HCT116 (cell line): ENCODE measurements around the gene MTFP1. TPM values are rescaled to one million over a fixed set of nuclear protein-coding genes. Genes with fewer than 3 reads are reported as not detected.

Source experiments
- ATAC-seq: fragments of 200-7000 bp; cut with Tn5 transposase; 2 replicates; pipeline ENCODE4 v1.9.1; 2020; ENCODE audit warnings: mild to moderate bottlenecking, moderate library complexity
- BruUV-seq: library from RNA; stranded (reverse); fragments of 400-500 nt; replicated peaks from 2 replicates; lab custom pipeline; 2021; lab: Mats Ljungman, UMichigan
- CTCF ChIA-PET: fragments of 300-600 bp; sonication (Branson Sonifier 250); formaldehyde crosslinking; loops from one replicate; lab custom pipeline; 2021; ENCODE audit warnings: antibody characterized with exemption; lab: Charles Lee
- POLR2A ChIA-PET: fragments of 300-600, 350-600 bp; sonication (Branson Sonifier 250); formaldehyde crosslinking; loops from one replicate; lab custom pipeline; 2021; ENCODE audit warnings: antibody characterized with exemption; lab: Charles Lee
- RAD21 ChIA-PET, 2 experiments: fragments of 300-600 bp; sonication (Branson Sonifier 250); formaldehyde crosslinking; loops; one replicate each; lab custom pipeline; 2023; ENCODE audit warnings: low total read pairs in 2 of 2; ENCODE audit not compliant: uncharacterized antibody in 2 of 2, unreplicated experiment in 2 of 2, low non-redundant PET in 1 of 2; lab: Charles Lee
- DNase-seq: peaks from one replicate; pipeline ENCODE4 v3.0.0-alpha.2; 2010; ENCODE audit warnings: low read depth, low spot score
- H2AFZ ChIP-seq: fragments of 200-600 bp; shearing (Covaris generic), sonication (generic); 2 replicates; pipeline ENCODE4 v1.6.1; 2017; ENCODE audit warnings: low read depth, mixed run types, mixed read lengths, antibody characterized with exemption, low read length; ENCODE audit not compliant: poor library complexity, severe bottlenecking
- H3K27ac ChIP-seq: 2 replicates; pipeline ENCODE4 v1.5.1; 2012; ENCODE audit warnings: low read depth, low read length
- H3K27me3 ChIP-seq: fragments of 200-600 bp; sonication (generic); 2 replicates; pipeline ENCODE4 v1.6.1; 2016; ENCODE audit warnings: mixed run types, low read length, mixed read lengths; ENCODE audit not compliant: insufficient read depth
- H3K36me3 ChIP-seq, 2 experiments: fragments of 200-500 bp in 1 of 2; fragments of 200-600 bp in 1 of 2; sonication (Bioruptor generic) in 1 of 2; sonication (generic) in 1 of 2; 2 replicates each; pipeline versions ENCODE4 v1.5.1 to v1.6.1; 2014 to 2016; ENCODE audit warnings: low read length in 2 of 2, inconsistent platforms in 1 of 2, mixed read lengths in 1 of 2, mixed run types in 1 of 2; ENCODE audit not compliant: insufficient read depth in 2 of 2, control insufficient read depth in 1 of 2
- H3K4me1 ChIP-seq, 2 experiments: fragments of 200-600 bp in 1 of 2; sonication (generic) in 1 of 2; 2 replicates each; pipeline versions ENCODE4 v1.5.1 to v1.6.1; 2012 to 2017; ENCODE audit warnings: low read length in 2 of 2, inconsistent platforms in 1 of 2, mild to moderate bottlenecking in 1 of 2, mixed read lengths in 1 of 2, mixed run types in 1 of 2, moderate library complexity in 1 of 2; ENCODE audit not compliant: insufficient read depth in 2 of 2, control insufficient read depth in 1 of 2
- H3K4me2 ChIP-seq: fragments of 200-600 bp; sonication (generic); 2 replicates; pipeline ENCODE4 v1.6.1; 2017; ENCODE audit warnings: mixed run types, low read length, mixed read lengths
- H3K4me3 ChIP-seq, 2 experiments: fragments of 200-600 bp in 1 of 2; sonication (generic) in 1 of 2; replicated peaks in 1 of 2; 2 replicates each; pipeline ENCODE4 v1.5.1; 2011 to 2016; ENCODE audit warnings: low read length in 2 of 2, control low read depth in 1 of 2, low read depth in 1 of 2, mild to moderate bottlenecking in 1 of 2, mixed read lengths in 1 of 2, mixed run types in 1 of 2
- H3K79me2 ChIP-seq: fragments of 200-600 bp; sonication (generic); 2 replicates; pipeline ENCODE4 v1.6.1; 2017; ENCODE audit warnings: mild to moderate bottlenecking, mixed run types, low read length, moderate library complexity, mixed read lengths; ENCODE audit not compliant: insufficient read depth
- H3K9ac ChIP-seq: fragments of 200-600 bp; sonication (generic); 2 replicates; pipeline ENCODE4 v1.6.1; 2016; ENCODE audit warnings: low read length, mixed read lengths
- H3K9me2 ChIP-seq: fragments of 200-600 bp; sonication (generic), shearing (Covaris generic); 2 replicates; pipeline ENCODE4 v1.6.1; 2017; ENCODE audit warnings: mixed run types, mild to moderate bottlenecking, moderate library complexity; ENCODE audit not compliant: insufficient read depth
- H3K9me3 ChIP-seq, 2 experiments: fragments of 200-500 bp in 1 of 2; fragments of 200-600 bp in 1 of 2; sonication (Bioruptor generic) in 1 of 2; sonication (generic) in 1 of 2; 2 replicates each; pipeline ENCODE4 v1.6.1; 2014 to 2017; ENCODE audit warnings: low read length in 2 of 2, mixed read lengths in 2 of 2, inconsistent platforms in 1 of 2, low read depth in 1 of 2, mild to moderate bottlenecking in 1 of 2, mixed run types in 1 of 2, moderate library complexity in 1 of 2; ENCODE audit not compliant: control insufficient read depth in 1 of 2, insufficient read depth in 1 of 2
- H4K20me1 ChIP-seq: fragments of 200-600 bp; sonication (generic), shearing (Covaris generic); 2 replicates; pipeline ENCODE4 v1.6.1; 2017; ENCODE audit warnings: mixed run types, mild to moderate bottlenecking, moderate library complexity; ENCODE audit not compliant: insufficient read depth
- CBX3 ChIP-seq: IDR thresholded peaks from 2 replicates; pipeline ENCODE4 v1.6.1; 2012; ENCODE audit warnings: low read depth
- CEBPB ChIP-seq: IDR thresholded peaks from 2 replicates; pipeline ENCODE4 v1.6.1; 2012; ENCODE audit warnings: low read depth
- EGR1 ChIP-seq: IDR thresholded peaks from 2 replicates; pipeline ENCODE4 v1.6.1; 2012; ENCODE audit warnings: low read depth
- ELF1 ChIP-seq: IDR thresholded peaks from 2 replicates; pipeline ENCODE4 v1.6.1; 2012; ENCODE audit warnings: low read depth, borderline replicate concordance
- EZH2 ChIP-seq: fragments of 200-600 bp; sonication (generic); IDR thresholded peaks from 2 replicates; pipeline ENCODE4 v1.6.1; 2017; ENCODE audit warnings: antibody characterized with exemption, mixed run types
- EZH2phosphoT487 ChIP-seq: fragments of 200-600 bp; IDR thresholded peaks from 2 replicates; pipeline ENCODE4 v1.6.1; 2018; ENCODE audit warnings: antibody characterized with exemption, borderline replicate concordance
- FOSL1 ChIP-seq: IDR thresholded peaks from 2 replicates; pipeline ENCODE4 v1.6.1; 2012; ENCODE audit warnings: low read depth
- POLR2A ChIP-seq: IDR thresholded peaks from 2 replicates; pipeline ENCODE4 v1.7.0; 2011; ENCODE audit warnings: borderline replicate concordance; ENCODE audit not compliant: insufficient read depth, insufficient read length; ENCODE audit errors: extremely low read depth
- POLR2AphosphoS5 ChIP-seq: IDR thresholded peaks from 2 replicates; pipeline ENCODE4 v1.6.1; 2011; ENCODE audit warnings: mild to moderate bottlenecking, low read depth, low read length, moderate library complexity
- RAD21 ChIP-seq: IDR thresholded peaks from 2 replicates; pipeline ENCODE4 v1.6.1; 2012; ENCODE audit warnings: low read depth, mild to moderate bottlenecking
- SIN3A ChIP-seq: IDR thresholded peaks from 2 replicates; pipeline ENCODE4 v1.6.1; 2012; ENCODE audit warnings: low read depth
- SP1 ChIP-seq: IDR thresholded peaks from 2 replicates; pipeline ENCODE4 v1.6.1; 2012; ENCODE audit warnings: low read depth
- TCF7L2 ChIP-seq: IDR thresholded peaks from 2 replicates; pipeline ENCODE4 v1.7.0; 2011; ENCODE audit warnings: borderline replicate concordance, inconsistent platforms; ENCODE audit not compliant: insufficient read depth, insufficient read length; ENCODE audit errors: extremely low read depth
- intact Hi-C: fragments of 100-400 bp; cut with micrococcal nuclease; formaldehyde crosslinking; loops from 2 replicates; pipeline ENCODE4 v1.10.0; 2022
- total RNA-seq: library from RNA; stranded (reverse); gene quantifications from one replicate; pipeline ENCODE4 v1.2.1, GENCODE V29; 2021; ENCODE audit not compliant: unreplicated experiment
- TF ChIP-seq, protein P1 (sequence below), 3 experiments: fragments of 200-600 bp in 1 of 3; sonication (generic) in 1 of 3; IDR thresholded peaks in 2 of 3; conservative IDR thresholded peaks in 1 of 3; 2 replicates each; pipeline ENCODE4 v1.5.1; 2012 to 2017; ENCODE audit warnings: low read depth in 2 of 3, low read length in 2 of 3, antibody characterized with exemption in 1 of 3, borderline replicate concordance in 1 of 3, control low read depth in 1 of 3, mild to moderate bottlenecking in 1 of 3, mixed read lengths in 1 of 3, mixed run types in 1 of 3, moderate library complexity in 1 of 3; ENCODE audit not compliant: insufficient read depth in 1 of 3
- TF ChIP-seq, protein P2 (sequence below): IDR thresholded peaks from 2 replicates; pipeline ENCODE4 v1.6.1; 2012
- TF ChIP-seq, protein P3 (sequence below): IDR thresholded peaks from 2 replicates; pipeline ENCODE4 v1.6.1; 2012; ENCODE audit warnings: low read depth
- TF ChIP-seq, protein P4 (sequence below): IDR thresholded peaks from 2 replicates; pipeline ENCODE4 v1.6.1; 2011; ENCODE audit warnings: mild to moderate bottlenecking, low read length, moderate library complexity; ENCODE audit not compliant: insufficient replicate concordance; ENCODE audit errors: extremely low read depth
- TF ChIP-seq, protein P5 (sequence below): IDR thresholded peaks from 2 replicates; pipeline ENCODE4 v1.6.1; 2012

The MTFP1 gene
- total RNA-seq, 1 experiment from 2014 or later, result 36.1 TPM

DNA sequence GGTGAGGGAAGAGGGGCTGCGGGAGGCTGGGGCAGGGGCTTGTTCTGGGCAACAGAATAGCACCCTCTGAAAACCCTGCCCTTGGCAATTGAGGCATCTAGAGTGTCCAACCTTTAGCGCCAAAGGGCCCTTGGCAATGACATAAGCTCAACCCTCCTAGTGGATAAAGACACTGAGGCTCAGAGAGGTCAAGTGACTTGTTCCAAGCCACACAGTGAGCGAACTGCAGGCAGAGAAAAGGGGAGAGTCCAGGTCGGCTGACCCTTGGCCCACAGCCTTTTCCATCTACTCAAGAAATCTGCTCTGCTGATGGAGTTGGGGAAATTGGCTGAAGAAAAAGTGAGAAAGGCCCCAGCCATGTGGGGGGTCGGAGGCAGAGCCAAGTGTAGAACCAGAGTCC lies 25.9 kb upstream of the MTFP1 start:
- ATAC-seq, result no peak
- H3K9ac ChIP-seq, result no peak overlapping the region
- H3K27me3 ChIP-seq, result no peaks in the 10 kb centered on the region
- H2AFZ ChIP-seq, result no peak overlapping the region
- no peak for TF ChIP-seq POLR2A
- TF ChIP-seq EZH2, result no peak
- no peak for TF ChIP-seq TCF7L2
- TF ChIP-seq, protein P1, sequence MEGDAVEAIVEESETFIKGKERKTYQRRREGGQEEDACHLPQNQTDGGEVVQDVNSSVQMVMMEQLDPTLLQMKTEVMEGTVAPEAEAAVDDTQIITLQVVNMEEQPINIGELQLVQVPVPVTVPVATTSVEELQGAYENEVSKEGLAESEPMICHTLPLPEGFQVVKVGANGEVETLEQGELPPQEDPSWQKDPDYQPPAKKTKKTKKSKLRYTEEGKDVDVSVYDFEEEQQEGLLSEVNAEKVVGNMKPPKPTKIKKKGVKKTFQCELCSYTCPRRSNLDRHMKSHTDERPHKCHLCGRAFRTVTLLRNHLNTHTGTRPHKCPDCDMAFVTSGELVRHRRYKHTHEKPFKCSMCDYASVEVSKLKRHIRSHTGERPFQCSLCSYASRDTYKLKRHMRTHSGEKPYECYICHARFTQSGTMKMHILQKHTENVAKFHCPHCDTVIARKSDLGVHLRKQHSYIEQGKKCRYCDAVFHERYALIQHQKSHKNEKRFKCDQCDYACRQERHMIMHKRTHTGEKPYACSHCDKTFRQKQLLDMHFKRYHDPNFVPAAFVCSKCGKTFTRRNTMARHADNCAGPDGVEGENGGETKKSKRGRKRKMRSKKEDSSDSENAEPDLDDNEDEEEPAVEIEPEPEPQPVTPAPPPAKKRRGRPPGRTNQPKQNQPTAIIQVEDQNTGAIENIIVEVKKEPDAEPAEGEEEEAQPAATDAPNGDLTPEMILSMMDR (IDR thresholded peaks at IDR 0.05 in 2 of 3, conservative IDR thresholded peaks at IDR 0.05 in 1 of 3; ENCODE audit: borderline replicate concordance in 1 of 3, insufficient read depth in 1 of 3, low read depth in 2 of 3, low read length in 2 of 3), result no peak
- TF ChIP-seq CEBPB, result no peak
- no peak for TF ChIP-seq RAD21
- TF ChIP-seq, protein P2, sequence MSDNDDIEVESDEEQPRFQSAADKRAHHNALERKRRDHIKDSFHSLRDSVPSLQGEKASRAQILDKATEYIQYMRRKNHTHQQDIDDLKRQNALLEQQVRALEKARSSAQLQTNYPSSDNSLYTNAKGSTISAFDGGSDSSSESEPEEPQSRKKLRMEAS, result no peak
- TF ChIP-seq EGR1, result no peak
- TF ChIP-seq, protein P3, sequence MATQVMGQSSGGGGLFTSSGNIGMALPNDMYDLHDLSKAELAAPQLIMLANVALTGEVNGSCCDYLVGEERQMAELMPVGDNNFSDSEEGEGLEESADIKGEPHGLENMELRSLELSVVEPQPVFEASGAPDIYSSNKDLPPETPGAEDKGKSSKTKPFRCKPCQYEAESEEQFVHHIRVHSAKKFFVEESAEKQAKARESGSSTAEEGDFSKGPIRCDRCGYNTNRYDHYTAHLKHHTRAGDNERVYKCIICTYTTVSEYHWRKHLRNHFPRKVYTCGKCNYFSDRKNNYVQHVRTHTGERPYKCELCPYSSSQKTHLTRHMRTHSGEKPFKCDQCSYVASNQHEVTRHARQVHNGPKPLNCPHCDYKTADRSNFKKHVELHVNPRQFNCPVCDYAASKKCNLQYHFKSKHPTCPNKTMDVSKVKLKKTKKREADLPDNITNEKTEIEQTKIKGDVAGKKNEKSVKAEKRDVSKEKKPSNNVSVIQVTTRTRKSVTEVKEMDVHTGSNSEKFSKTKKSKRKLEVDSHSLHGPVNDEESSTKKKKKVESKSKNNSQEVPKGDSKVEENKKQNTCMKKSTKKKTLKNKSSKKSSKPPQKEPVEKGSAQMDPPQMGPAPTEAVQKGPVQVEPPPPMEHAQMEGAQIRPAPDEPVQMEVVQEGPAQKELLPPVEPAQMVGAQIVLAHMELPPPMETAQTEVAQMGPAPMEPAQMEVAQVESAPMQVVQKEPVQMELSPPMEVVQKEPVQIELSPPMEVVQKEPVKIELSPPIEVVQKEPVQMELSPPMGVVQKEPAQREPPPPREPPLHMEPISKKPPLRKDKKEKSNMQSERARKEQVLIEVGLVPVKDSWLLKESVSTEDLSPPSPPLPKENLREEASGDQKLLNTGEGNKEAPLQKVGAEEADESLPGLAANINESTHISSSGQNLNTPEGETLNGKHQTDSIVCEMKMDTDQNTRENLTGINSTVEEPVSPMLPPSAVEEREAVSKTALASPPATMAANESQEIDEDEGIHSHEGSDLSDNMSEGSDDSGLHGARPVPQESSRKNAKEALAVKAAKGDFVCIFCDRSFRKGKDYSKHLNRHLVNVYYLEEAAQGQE, result no peak
- no peak for TF ChIP-seq CBX3
- TF ChIP-seq, protein P4, sequence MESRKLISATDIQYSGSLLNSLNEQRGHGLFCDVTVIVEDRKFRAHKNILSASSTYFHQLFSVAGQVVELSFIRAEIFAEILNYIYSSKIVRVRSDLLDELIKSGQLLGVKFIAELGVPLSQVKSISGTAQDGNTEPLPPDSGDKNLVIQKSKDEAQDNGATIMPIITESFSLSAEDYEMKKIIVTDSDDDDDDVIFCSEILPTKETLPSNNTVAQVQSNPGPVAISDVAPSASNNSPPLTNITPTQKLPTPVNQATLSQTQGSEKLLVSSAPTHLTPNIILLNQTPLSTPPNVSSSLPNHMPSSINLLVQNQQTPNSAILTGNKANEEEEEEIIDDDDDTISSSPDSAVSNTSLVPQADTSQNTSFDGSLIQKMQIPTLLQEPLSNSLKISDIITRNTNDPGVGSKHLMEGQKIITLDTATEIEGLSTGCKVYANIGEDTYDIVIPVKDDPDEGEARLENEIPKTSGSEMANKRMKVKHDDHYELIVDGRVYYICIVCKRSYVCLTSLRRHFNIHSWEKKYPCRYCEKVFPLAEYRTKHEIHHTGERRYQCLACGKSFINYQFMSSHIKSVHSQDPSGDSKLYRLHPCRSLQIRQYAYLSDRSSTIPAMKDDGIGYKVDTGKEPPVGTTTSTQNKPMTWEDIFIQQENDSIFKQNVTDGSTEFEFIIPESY, result no peak
- TF ChIP-seq, protein P5, sequence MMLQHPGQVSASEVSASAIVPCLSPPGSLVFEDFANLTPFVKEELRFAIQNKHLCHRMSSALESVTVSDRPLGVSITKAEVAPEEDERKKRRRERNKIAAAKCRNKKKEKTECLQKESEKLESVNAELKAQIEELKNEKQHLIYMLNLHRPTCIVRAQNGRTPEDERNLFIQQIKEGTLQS, result no peak
- TF ChIP-seq EZH2phosphoT487, result no peak
- TF ChIP-seq POLR2AphosphoS5, result no peak
- no peak for TF ChIP-seq FOSL1
- no peak for TF ChIP-seq SIN3A
- TF ChIP-seq ELF1, result no peak
- no peak for TF ChIP-seq SP1
- ChIA-PET CTCF (interaction anchor here (2.2 kb wide), 1 partner anchor 12 kb away, joined by 6 read pairs; the partner anchor contains the start of gene RNF215), POLR2A (no interaction called here), RAD21 (no interaction called here)
- peaks cover 19 to 45% of the 10 kb centered on the region in 2 experiments; a peak in 3 of 4 replicates for H3K4me1 ChIP-seq
- H3K9me3 ChIP-seq, result no peaks in the 10 kb centered on the region
- H3K79me2 ChIP-seq, result peaks cover 49% of the 10 kb centered on the region
- no TSS peak for BruUV-seq
- no peaks in the 10 kb centered on the region for H4K20me1 ChIP-seq
- intact Hi-C loops, result no loop called here
- H3K36me3 ChIP-seq, result peaks cover 0 to 19% of the 10 kb centered on the region in 2 experiments; a peak in 2 of 4 replicates
- no peak overlapping the region for H3K4me3 ChIP-seq
- H3K9me2 ChIP-seq, result no peaks in the 10 kb centered on the region
- no peak for DNase-seq
- no peak overlapping the region for H3K27ac ChIP-seq
- no peak overlapping the region for H3K4me2 ChIP-seq
